ENCODE results near the gene FOXP3. TPM values are rescaled to one million over a fixed set of nuclear protein-coding genes. Genes with fewer than 3 reads are reported as not detected.
"Not testable (repeated sequence)": the region's sequence is repeated elsewhere in the genome, so short reads cannot be mapped to it uniquely, and the experiment has no call there.

Gene FOXP3, protein sequence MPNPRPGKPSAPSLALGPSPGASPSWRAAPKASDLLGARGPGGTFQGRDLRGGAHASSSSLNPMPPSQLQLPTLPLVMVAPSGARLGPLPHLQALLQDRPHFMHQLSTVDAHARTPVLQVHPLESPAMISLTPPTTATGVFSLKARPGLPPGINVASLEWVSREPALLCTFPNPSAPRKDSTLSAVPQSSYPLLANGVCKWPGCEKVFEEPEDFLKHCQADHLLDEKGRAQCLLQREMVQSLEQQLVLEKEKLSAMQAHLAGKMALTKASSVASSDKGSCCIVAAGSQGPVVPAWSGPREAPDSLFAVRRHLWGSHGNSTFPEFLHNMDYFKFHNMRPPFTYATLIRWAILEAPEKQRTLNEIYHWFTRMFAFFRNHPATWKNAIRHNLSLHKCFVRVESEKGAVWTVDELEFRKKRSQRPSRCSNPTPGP
- not detected for polyA plus RNA-seq (2012; ENCODE audit: missing spikeins)

DNA sequence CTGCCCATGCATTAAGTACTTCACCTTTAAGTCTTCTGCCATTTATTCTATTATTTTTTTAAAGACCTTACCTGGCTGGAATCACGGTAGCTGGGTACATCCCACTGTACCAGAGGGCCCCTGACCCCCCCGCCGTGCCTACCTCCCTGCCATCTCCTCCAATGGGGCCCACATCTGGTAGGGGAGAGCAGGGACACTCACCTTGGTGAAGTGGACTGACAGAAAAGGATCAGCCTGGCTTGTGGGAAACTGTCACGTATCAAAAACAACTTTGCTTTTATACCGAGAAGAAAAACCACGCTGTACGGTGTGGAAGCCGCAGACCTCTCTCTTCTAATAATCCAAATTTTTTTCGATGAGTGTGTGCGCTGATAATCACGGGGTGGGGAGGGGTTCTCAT is at the start of gene FOXP3:
FOXP3 (minus strand) TSS at position 251 of the 400 bp plus-strand sequence. CDS start 6,205 bp downstream, outside the sequence.
- FAIRE-seq: no peak
- TF ChIP-seq POLR2AphosphoS5 (IDR thresholded peaks at IDR 0.05; ENCODE audit: low read depth, low read length) (no peak), POLR2A (IDR thresholded peaks at IDR 0.05; ENCODE audit: low read depth, low read length) (no peak), TAF1 (IDR thresholded peaks at IDR 0.05; ENCODE audit: borderline replicate concordance, low read depth, low read length) (no peak)
- no peak for DNase-seq (ENCODE audit: insufficient read length)

DNA sequence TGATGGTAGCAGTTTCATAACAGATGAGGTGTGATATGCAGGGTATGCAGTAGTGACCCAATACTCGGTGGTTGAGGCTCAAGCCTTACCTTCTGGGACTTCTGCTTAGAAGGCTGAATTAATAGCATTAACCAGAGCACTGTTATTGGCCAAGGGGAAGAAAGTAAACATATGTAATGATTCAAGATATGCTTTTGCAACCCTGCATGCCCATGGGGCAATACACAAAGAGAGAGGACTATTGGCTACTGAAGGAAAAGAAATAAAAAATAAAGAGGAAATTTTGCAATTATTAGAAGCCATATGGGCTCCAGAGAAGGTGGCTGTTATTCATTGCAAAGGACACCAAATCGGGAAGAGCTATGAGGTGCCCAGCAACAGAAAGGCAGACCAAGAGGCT is 47.7 kb upstream of the FOXP3 start:
- no peak for DNase-seq (ENCODE audit: insufficient read length)
- TF ChIP-seq TAF1 (IDR thresholded peaks at IDR 0.05; ENCODE audit: borderline replicate concordance, low read depth, low read length) (no peak), POLR2A (IDR thresholded peaks at IDR 0.05; ENCODE audit: low read depth, low read length) (no peak), POLR2AphosphoS5 (IDR thresholded peaks at IDR 0.05; ENCODE audit: low read depth, low read length) (no peak)
- FAIRE-seq: no peak

DNA sequence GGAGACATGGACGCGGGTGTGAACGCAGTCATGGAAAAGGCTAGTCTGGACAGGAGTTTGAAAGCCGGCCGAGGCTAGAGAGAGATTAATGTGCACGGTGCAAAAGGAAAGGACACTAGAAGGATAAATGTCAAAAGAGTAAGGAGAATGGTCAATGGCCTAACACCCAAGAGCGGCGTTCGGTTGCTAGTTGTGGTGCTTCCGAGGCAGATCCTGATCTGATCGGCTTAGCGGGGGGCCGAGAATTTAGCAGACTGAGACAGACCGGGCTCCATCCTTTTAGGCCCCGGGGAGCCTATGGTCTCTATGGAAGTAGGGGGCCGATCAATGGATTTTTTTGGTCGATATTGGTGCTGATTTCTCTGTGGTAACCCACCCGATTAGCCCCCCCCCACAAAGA is 45.9 kb upstream of the FOXP3 start:
- no peak for FAIRE-seq
- no peak for DNase-seq (ENCODE audit: insufficient read length)

DNA sequence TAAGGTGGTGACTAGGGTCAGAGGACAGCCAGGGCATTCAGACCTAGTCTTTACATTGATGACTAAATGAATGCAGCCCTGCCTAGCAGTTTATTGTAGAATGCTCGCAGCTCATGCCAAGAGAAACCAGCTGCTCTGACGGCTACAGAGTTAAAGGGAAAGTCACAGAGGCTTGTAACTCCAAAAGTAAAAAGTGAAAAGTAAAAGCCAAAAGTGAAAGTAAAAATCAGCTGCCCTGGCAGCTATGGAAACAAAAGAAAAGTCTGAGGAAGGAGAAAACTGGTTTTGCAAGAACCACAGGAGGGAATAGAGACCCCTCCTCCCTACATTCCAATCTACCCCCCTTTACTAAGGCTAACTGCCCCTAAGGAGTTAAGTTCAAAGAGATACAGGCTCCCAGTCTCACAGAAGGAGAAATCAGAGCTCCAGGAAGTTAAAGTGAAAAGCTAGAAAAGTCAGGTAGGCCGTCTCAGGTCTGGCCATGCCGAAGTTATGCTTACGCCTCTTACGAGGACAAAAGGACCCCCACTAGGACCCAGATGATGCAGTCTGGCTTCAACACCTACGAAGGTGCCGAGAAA is 45.0 kb upstream of the FOXP3 start:
- FAIRE-seq (peak; percentile 86), DNase-seq (ENCODE audit: insufficient read length) (no peak)

More for the DNA sequence above, 45.9 kb upstream of the FOXP3 start:
- TF ChIP-seq TAF1 (IDR thresholded peaks at IDR 0.05; ENCODE audit: borderline replicate concordance, low read depth, low read length) (no peak), POLR2AphosphoS5 (IDR thresholded peaks at IDR 0.05; ENCODE audit: low read depth, low read length) (no peak), POLR2A (IDR thresholded peaks at IDR 0.05; ENCODE audit: low read depth, low read length) (no peak)

DNA sequence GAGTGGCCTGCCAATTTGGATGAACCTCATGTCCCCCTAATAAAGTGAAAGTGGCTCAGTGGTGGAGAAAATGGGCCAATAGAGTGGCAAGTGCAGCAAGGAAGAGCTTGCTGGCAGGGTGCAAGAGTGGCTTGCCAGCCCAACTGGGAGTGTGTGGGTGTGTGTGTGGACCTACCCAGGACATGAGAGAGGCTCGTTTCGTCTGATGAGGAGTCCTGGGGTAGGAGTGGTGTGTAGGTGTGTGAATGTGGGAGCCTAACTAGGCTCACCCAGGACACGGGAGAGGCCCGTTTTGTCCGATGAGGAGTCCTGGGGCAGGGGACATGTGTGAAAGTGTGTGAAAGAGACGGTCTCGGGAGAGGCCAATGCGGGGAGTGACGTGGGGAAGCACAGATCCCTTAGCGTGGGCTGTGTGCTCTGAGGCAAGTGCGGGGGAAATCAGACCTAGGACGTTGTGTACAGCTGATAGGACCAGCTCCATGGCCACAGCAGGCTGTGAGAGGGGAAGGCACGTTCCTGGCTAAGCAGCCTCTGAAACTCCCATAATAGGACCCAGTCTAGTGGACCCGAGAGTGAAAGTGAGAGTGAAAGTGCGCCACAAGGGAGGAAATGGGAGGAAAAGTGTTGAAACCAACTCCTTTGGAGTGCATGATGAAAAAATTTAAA is 44.2 kb upstream of the FOXP3 start:
- DNase-seq (ENCODE audit: insufficient read length) (no peak), FAIRE-seq (no peak)
- no peak for TF ChIP-seq POLR2AphosphoS5 (IDR thresholded peaks at IDR 0.05; ENCODE audit: low read depth, low read length)
- TF ChIP-seq TAF1 (IDR thresholded peaks at IDR 0.05; ENCODE audit: borderline replicate concordance, low read depth, low read length): no peak
- no peak for TF ChIP-seq POLR2A (IDR thresholded peaks at IDR 0.05; ENCODE audit: low read depth, low read length)

More for the DNA sequence above, 45.0 kb upstream of the FOXP3 start:
- TF ChIP-seq POLR2AphosphoS5 (IDR thresholded peaks at IDR 0.05; ENCODE audit: low read depth, low read length) (no peak), POLR2A (IDR thresholded peaks at IDR 0.05; ENCODE audit: low read depth, low read length) (no peak), TAF1 (IDR thresholded peaks at IDR 0.05; ENCODE audit: borderline replicate concordance, low read depth, low read length) (no peak)

DNA sequence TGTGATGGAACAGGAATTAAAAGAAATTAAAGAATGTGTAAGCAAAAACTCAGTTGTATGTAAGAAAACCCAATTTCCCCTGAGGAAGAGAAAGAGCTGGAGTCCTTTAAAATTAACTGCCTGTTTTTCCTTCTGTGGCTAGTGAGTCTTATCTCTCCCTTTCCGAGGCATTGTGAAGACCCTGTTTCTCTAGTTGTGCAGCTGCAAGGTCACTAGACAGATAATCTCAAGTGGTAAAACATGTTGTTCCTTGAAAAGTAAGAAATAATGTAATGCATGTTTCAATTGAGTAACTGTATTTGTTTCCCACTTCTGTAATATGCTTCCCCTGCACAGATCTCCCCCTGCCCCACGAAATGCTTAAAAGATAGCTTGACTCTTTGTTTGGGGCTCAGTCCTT is 43.3 kb upstream of the FOXP3 start:
- not testable (repeated sequence) for DNase-seq (ENCODE audit: insufficient read length); FAIRE-seq

DNA sequence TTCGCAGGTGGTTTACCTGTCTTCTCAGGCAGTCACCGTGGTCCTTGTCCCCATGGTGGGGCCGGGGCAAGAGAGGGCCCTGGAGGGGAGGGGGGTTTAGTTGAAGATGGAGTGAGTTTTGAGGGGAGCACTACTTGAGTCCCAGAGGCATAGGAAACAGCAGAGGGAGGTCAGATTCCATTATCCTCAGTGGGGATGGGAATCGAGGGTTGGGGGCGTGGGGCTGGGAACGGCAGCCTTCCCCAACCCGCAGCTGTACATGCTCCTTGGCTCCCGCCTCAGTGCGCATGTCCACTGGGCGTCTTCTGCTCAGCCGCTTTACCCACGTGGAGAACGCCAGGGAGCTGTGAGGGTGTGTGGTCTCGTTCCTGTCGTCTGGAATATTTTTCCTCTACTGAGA is 38.8 kb upstream of the FOXP3 start, which contains the start of gene GAGE10:
GAGE10 (plus strand) TSS at position 301 of the 400 bp plus-strand sequence. CDS start 1,214 bp downstream, outside the sequence.
- DNase-seq (ENCODE audit: insufficient read length) (no peak), FAIRE-seq (no peak)
- no peak for TF ChIP-seq TAF1 (IDR thresholded peaks at IDR 0.05; ENCODE audit: borderline replicate concordance, low read depth, low read length)
- no peak for TF ChIP-seq POLR2AphosphoS5 (IDR thresholded peaks at IDR 0.05; ENCODE audit: low read depth, low read length)
- no peak for TF ChIP-seq POLR2A (IDR thresholded peaks at IDR 0.05; ENCODE audit: low read depth, low read length)

DNA sequence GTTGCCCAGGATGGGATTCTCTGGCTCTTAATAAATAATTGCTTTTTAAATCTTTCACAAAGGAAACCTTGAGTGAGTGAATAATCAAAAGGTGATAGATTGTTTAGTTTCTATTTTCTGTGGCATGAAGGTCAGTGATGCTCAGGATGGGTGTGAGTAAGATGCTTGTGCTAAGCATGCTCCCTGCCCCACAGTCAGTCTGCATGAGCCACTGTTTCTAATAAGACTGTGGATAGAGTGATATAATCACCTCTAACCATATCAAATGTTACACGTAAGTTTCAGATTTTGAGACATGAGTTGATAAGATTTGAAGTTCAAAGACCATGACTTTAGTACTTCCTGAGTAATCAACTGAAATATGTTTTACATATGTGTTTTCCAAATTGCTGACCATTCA is 36.2 kb upstream of the FOXP3 start:
- TF ChIP-seq POLR2AphosphoS5 (IDR thresholded peaks at IDR 0.05; ENCODE audit: low read depth, low read length): no peak
- TF ChIP-seq POLR2A (IDR thresholded peaks at IDR 0.05; ENCODE audit: low read depth, low read length): no peak
- no peak for TF ChIP-seq TAF1 (IDR thresholded peaks at IDR 0.05; ENCODE audit: borderline replicate concordance, low read depth, low read length)
- no peak for DNase-seq (ENCODE audit: insufficient read length)
- no peak for FAIRE-seq

DNA sequence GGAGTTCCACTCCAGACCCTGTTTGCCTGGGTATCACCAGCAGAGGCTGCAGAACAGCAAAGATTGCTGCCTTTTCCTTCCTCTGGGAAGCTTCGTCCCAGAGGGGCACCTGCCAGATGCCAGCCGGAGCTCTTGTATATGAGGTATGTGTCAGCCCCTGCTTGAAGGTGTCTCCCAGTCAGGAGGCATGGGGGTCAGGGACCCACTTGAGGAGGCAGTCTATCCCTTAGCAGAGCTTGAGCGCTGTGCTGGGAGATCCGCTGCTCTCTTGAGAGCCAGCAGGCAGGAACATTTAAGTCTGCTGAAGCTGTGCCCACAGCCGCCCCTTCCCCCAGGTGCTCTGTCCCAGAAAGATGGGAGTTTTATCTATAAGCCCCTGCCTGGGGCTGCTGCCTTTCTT is 34.8 kb upstream of the FOXP3 start:
- DNase-seq (ENCODE audit: insufficient read length); FAIRE-seq: not testable (repeated sequence)

DNA sequence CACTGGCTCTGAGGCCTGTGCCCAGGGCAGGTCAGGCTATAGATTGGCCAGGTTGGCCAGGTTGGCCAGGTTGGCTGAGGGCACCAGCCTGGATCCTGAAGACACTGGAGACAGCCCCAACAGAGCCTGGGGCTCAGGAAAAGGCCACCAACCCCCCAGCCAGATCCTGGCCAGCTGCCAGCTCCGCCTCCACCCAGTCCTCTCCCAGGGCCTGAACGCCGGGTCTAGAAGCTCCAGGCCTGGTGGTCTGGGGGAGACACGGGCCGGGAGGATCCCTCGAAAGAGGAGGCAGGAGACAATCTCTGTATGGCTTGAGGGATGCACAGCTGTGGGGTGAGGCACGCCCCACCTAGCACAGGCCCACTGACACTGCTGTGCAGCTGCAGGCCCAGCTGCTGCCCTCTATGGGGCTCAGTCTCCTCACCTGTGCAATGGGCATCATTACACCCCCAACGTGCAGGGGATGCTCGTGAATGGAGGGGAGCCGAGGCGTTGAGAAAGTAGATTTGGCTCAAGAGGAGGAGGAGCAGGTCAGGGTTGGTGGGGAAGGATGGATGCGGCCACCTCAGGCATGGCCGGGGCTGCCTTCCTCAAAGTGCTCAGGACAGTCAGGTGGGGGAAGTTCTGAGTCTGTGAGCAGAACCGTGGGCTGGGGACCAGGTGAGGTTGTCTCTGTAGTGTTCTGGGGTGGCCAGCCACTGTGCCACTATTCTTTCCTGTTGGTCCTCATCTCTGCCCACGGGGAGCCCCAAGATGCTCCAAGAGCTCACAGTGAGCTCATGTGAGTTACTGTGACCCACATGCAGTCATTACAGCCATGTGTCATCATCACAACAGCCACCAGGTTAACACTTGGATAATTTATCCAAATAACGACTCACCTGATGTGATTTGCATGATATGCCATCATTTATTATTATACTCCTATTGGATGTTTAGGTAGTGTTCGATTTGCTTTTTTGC is 28.2 kb upstream of the FOXP3 start:
- TF ChIP-seq POLR2A (IDR thresholded peaks at IDR 0.05; ENCODE audit: low read depth, low read length) (no peak), TAF1 (IDR thresholded peaks at IDR 0.05; ENCODE audit: borderline replicate concordance, low read depth, low read length) (no peak), POLR2AphosphoS5 (IDR thresholded peaks at IDR 0.05; ENCODE audit: low read depth, low read length) (no peak)
- DNase-seq (ENCODE audit: insufficient read length): no peak

More for the DNA sequence above, 28.2 kb upstream of the FOXP3 start:
- FAIRE-seq: no peak
